ENCODE data around the gene CRTC2.

DNA sequence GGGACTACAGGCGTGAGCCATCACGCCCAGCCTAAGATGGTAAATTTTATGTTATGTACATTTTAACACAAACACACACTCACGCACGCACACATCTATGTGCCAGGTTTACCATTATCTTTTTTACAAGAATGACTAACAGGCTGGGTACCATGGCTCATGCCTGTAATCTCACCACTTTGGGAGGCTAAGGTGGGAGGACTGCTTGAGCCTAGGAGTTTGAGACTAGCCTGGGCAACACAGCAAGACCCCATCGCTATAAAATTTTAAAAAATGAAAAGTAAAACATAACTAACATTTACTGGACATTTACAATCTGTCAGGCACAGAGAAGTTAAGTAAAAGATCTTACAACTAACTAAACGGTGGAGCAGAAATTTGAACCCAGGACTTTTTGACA is 50.3 kb downstream of the CRTC2 start:
- TF ChIP-seq, protein P1, sequence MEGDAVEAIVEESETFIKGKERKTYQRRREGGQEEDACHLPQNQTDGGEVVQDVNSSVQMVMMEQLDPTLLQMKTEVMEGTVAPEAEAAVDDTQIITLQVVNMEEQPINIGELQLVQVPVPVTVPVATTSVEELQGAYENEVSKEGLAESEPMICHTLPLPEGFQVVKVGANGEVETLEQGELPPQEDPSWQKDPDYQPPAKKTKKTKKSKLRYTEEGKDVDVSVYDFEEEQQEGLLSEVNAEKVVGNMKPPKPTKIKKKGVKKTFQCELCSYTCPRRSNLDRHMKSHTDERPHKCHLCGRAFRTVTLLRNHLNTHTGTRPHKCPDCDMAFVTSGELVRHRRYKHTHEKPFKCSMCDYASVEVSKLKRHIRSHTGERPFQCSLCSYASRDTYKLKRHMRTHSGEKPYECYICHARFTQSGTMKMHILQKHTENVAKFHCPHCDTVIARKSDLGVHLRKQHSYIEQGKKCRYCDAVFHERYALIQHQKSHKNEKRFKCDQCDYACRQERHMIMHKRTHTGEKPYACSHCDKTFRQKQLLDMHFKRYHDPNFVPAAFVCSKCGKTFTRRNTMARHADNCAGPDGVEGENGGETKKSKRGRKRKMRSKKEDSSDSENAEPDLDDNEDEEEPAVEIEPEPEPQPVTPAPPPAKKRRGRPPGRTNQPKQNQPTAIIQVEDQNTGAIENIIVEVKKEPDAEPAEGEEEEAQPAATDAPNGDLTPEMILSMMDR (IDR thresholded peaks at IDR 0.05; ENCODE audit: insufficient read depth, low read depth, low read length), result no peak
- TF ChIP-seq EZH2 (IDR thresholded peaks at IDR 0.05; ENCODE audit: insufficient read depth, low read length), result no peak

Data from astrocyte (in vitro differentiated cells and primary cell).